Ovary (tissue), 3 donors: ENCODE measurements around the gene KCNMA1.

Source experiments
- EP300 ChIP-seq: sonication (generic); formaldehyde crosslinking; IDR thresholded peaks from one replicate; pipeline ENCODE4 v1.6.1; 2017; ENCODE audit warnings: antibody characterized with exemption
- POLR2A ChIP-seq: fragments of 450-650 bp; IDR thresholded peaks from one replicate; pipeline ENCODE4 v1.6.1; 2017; ENCODE audit warnings: antibody characterized with exemption, mild to moderate bottlenecking, moderate library complexity
- TF ChIP-seq, protein P1 (sequence below), 3 donors: fragments of 450-650 bp in 2 of 3; fragments of 200-600 bp in 1 of 3; IDR thresholded peaks; one replicate each; pipeline versions ENCODE4 v1.5.1 to v1.8.0; 2016 to 2022; ENCODE audit warnings: antibody characterized with exemption in 3 of 3, mild to moderate bottlenecking in 1 of 3
- donor health status: DM: no; HTN: no; CAD: no.

- TF ChIP-seq, protein P1, sequence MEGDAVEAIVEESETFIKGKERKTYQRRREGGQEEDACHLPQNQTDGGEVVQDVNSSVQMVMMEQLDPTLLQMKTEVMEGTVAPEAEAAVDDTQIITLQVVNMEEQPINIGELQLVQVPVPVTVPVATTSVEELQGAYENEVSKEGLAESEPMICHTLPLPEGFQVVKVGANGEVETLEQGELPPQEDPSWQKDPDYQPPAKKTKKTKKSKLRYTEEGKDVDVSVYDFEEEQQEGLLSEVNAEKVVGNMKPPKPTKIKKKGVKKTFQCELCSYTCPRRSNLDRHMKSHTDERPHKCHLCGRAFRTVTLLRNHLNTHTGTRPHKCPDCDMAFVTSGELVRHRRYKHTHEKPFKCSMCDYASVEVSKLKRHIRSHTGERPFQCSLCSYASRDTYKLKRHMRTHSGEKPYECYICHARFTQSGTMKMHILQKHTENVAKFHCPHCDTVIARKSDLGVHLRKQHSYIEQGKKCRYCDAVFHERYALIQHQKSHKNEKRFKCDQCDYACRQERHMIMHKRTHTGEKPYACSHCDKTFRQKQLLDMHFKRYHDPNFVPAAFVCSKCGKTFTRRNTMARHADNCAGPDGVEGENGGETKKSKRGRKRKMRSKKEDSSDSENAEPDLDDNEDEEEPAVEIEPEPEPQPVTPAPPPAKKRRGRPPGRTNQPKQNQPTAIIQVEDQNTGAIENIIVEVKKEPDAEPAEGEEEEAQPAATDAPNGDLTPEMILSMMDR (IDR thresholded peaks at IDR 0.05), result no peak
- TF ChIP-seq POLR2A, result no peak
- TF ChIP-seq EP300, result no peak
Observed at GRCh38 chr10:77068272-77068671, 569.3 kb downstream of the KCNMA1 start.
